GM12878 (cell line): ENCODE results near the gene TMEM182. TPM values are rescaled to one million over a fixed set of nuclear protein-coding genes. Genes with fewer than 3 reads are reported as not detected.

Source experiments
- BACH1 ChIP-seq: fragments of 450-650 bp; IDR thresholded peaks from 2 replicates; pipeline ENCODE4 v1.6.1; 2017; ENCODE audit warnings: mild to moderate bottlenecking, borderline replicate concordance
- BRCA1 ChIP-seq: IDR thresholded peaks from 2 replicates; pipeline ENCODE4 v1.6.1; 2011; ENCODE audit warnings: low read depth, low read length, improper control_type of control experiment
- RAD51 ChIP-seq: fragments of 450-650 bp; IDR thresholded peaks from 2 replicates; pipeline ENCODE4 v1.6.1; 2016; ENCODE audit warnings: moderate library complexity, mild to moderate bottlenecking, inconsistent platforms
- polyA plus RNA-seq, 11 experiments: library from polyadenylated mRNA; depleted of rRNA in 4 of 11; unstranded in 6 of 11; stranded (reverse) in 5 of 11; fragments of >200 nt; fragmentation: Nextera tagmentation in 4 of 11; fragmentation: Illumina TruSeq in 1 of 11; extraction: Ambion mirVana in 4 of 11; extraction: Trizol in 1 of 11; gene quantifications; 1 replicate in 1 of 11; 2 replicates in 10 of 11; pipeline versions ENCODE4 v1.2.1 to v1.2.3, GENCODE V29; 2011 to 2016; ENCODE audit warnings: inconsistent platforms in 2 of 11, missing spikeins in 2 of 11, low read depth in 1 of 11
- total RNA-seq, 4 experiments: library from RNA; depleted of rRNA in 3 of 4; stranded (reverse); fragments of >200 nt in 3 of 4; fragmentation: Illumina TruSeq in 1 of 4; extraction: Trizol in 1 of 4; gene quantifications; 2 replicates each; pipeline versions ENCODE4 v1.2.1 to v1.2.3, GENCODE V29; 2013 to 2021
- TF ChIP-seq, protein P1 (sequence below): fragments of 450-650 bp; formaldehyde crosslinking; IDR thresholded peaks from 2 replicates; pipeline ENCODE4 v1.4.0; 2022; ENCODE audit warnings: mild to moderate bottlenecking, moderate library complexity
- TF ChIP-seq, protein P2 (sequence below): fragments of 450-650 bp; IDR thresholded peaks from 2 replicates; pipeline ENCODE4 v1.6.1; 2018; ENCODE audit warnings: borderline replicate concordance, mild to moderate bottlenecking; ENCODE audit not compliant: partially characterized antibody
- TF ChIP-seq, protein P3 (sequence below): fragments of 450-650 bp; IDR thresholded peaks from 2 replicates; pipeline ENCODE4 v1.6.1; 2016; ENCODE audit warnings: mild to moderate bottlenecking
- TF ChIP-seq, protein P4 (sequence below): IDR thresholded peaks from 2 replicates; pipeline ENCODE4 v1.6.1; 2012; ENCODE audit warnings: low read length, inconsistent platforms

Gene TMEM182
- total and polyA plus RNA-seq, 10 of the 15 experiments (the other 5 are each of a cell fraction or from before 2014, with no cell fraction given): 1.8 to 5.4 (median 3.1) TPM

DNA sequence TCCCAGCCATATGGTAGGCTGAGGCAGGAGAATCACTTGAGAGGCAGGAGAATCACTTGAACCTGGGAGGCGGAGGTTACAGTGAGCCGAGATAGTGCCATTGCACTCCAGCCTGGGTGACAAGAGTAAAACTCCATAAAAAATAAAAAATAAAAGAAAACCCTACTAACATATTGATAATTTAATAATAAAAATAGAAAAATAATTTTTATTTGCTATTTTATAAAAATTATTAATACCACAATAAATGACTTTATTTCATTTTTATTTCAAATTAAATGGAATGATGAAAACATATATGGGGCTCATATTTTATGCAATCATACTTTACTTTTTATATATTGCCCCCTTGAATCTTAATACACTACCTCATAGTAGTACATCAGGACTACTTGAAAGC, 20.4 kb downstream of the TMEM182 start (continued):
- TF ChIP-seq, protein P1, sequence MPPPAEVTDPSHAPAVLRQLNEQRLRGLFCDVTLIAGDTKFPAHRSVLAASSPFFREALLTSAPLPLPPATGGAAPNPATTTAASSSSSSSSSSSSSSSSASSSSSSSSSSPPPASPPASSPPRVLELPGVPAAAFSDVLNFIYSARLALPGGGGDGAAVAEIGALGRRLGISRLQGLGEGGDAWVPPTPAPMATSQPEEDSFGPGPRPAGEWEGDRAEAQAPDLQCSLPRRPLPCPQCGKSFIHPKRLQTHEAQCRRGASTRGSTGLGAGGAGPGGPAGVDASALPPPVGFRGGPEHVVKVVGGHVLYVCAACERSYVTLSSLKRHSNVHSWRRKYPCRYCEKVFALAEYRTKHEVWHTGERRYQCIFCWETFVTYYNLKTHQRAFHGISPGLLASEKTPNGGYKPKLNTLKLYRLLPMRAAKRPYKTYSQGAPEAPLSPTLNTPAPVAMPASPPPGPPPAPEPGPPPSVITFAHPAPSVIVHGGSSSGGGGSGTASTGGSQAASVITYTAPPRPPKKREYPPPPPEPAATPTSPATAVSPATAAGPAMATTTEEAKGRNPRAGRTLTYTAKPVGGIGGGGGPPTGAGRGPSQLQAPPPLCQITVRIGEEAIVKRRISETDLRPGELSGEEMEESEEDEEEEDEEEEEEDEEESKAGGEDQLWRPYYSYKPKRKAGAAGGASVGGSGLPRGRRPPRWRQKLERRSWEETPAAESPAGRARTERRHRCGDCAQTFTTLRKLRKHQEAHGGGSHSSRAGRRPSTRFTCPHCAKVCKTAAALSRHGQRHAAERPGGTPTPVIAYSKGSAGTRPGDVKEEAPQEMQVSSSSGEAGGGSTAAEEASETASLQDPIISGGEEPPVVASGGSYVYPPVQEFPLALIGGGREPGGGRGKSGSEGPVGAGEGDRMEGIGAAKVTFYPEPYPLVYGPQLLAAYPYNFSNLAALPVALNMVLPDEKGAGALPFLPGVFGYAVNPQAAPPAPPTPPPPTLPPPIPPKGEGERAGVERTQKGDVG (CRISPR knock-in tag): no peak
- TF ChIP-seq, protein P2, sequence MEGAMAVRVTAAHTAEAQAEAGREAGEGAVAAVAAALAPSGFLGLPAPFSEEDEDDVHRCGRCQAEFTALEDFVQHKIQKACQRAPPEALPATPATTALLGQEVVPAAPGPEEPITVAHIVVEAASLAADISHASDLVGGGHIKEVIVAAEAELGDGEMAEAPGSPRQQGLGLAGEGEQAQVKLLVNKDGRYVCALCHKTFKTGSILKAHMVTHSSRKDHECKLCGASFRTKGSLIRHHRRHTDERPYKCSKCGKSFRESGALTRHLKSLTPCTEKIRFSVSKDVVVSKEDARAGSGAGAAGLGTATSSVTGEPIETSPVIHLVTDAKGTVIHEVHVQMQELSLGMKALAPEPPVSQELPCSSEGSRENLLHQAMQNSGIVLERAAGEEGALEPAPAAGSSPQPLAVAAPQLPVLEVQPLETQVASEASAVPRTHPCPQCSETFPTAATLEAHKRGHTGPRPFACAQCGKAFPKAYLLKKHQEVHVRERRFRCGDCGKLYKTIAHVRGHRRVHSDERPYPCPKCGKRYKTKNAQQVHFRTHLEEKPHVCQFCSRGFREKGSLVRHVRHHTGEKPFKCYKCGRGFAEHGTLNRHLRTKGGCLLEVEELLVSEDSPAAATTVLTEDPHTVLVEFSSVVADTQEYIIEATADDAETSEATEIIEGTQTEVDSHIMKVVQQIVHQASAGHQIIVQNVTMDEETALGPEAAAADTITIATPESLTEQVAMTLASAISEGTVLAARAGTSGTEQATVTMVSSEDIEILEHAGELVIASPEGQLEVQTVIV: no peak
- TF ChIP-seq, protein P3, sequence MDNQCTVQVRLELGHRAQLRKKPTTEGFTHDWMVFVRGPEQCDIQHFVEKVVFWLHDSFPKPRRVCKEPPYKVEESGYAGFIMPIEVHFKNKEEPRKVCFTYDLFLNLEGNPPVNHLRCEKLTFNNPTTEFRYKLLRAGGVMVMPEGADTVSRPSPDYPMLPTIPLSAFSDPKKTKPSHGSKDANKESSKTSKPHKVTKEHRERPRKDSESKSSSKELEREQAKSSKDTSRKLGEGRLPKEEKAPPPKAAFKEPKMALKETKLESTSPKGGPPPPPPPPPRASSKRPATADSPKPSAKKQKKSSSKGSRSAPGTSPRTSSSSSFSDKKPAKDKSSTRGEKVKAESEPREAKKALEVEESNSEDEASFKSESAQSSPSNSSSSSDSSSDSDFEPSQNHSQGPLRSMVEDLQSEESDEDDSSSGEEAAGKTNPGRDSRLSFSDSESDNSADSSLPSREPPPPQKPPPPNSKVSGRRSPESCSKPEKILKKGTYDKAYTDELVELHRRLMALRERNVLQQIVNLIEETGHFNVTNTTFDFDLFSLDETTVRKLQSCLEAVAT: no peak
- TF ChIP-seq BACH1 (no peak), RAD51 (no peak), BRCA1 (no peak)
- TF ChIP-seq, protein P4, sequence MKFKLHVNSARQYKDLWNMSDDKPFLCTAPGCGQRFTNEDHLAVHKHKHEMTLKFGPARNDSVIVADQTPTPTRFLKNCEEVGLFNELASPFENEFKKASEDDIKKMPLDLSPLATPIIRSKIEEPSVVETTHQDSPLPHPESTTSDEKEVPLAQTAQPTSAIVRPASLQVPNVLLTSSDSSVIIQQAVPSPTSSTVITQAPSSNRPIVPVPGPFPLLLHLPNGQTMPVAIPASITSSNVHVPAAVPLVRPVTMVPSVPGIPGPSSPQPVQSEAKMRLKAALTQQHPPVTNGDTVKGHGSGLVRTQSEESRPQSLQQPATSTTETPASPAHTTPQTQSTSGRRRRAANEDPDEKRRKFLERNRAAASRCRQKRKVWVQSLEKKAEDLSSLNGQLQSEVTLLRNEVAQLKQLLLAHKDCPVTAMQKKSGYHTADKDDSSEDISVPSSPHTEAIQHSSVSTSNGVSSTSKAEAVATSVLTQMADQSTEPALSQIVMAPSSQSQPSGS: no peak
